Neutrophil (primary cell): ENCODE data around the gene KRT8.

Experiments
- H3K27ac ChIP-seq: fragments of 200-600 bp; sonication (generic); 2 replicates; pipeline ENCODE4 v1.5.1; 2016; ENCODE audit warnings: mild to moderate bottlenecking, moderate library complexity
- H3K27me3 ChIP-seq: fragments of 200-600 bp; sonication (generic); 2 replicates; pipeline ENCODE4 v1.6.0; 2016; ENCODE audit warnings: mild to moderate bottlenecking
- H3K36me3 ChIP-seq: fragments of 200-600 bp; sonication (generic); 2 replicates; pipeline ENCODE4 v1.5.1; 2017
- H3K4me1 ChIP-seq, 2 experiments: fragments of 200-600 bp in 1 of 2; sonication (generic) in 1 of 2; 1 replicate in 1 of 2; 2 replicates in 1 of 2; pipeline versions ENCODE4 v1.5.1 to v1.6.1; 2013 to 2016; ENCODE audit warnings: low read depth in 1 of 2, low read length in 1 of 2, mild to moderate bottlenecking in 1 of 2, moderate library complexity in 1 of 2; ENCODE audit not compliant: control insufficient read depth in 1 of 2, insufficient read depth in 1 of 2
- H3K4me3 ChIP-seq, 2 experiments: fragments of 200-600 bp in 1 of 2; sonication (generic) in 1 of 2; 1 replicate in 1 of 2; 2 replicates in 1 of 2; pipeline ENCODE4 v1.5.1; 2013 to 2016; ENCODE audit warnings: low read depth in 1 of 2, low read length in 1 of 2, mild to moderate bottlenecking in 1 of 2, moderate library complexity in 1 of 2
- H3K9me3 ChIP-seq: fragments of 200-600 bp; sonication (generic); 2 replicates; pipeline ENCODE4 v1.5.1; 2016
- TF ChIP-seq, protein P1 (sequence below): fragments of 200-600 bp; sonication (generic); IDR thresholded peaks from 2 replicates; pipeline ENCODE4 v1.5.1; 2016; ENCODE audit warnings: antibody characterized with exemption

KRT8 gene

DNA sequence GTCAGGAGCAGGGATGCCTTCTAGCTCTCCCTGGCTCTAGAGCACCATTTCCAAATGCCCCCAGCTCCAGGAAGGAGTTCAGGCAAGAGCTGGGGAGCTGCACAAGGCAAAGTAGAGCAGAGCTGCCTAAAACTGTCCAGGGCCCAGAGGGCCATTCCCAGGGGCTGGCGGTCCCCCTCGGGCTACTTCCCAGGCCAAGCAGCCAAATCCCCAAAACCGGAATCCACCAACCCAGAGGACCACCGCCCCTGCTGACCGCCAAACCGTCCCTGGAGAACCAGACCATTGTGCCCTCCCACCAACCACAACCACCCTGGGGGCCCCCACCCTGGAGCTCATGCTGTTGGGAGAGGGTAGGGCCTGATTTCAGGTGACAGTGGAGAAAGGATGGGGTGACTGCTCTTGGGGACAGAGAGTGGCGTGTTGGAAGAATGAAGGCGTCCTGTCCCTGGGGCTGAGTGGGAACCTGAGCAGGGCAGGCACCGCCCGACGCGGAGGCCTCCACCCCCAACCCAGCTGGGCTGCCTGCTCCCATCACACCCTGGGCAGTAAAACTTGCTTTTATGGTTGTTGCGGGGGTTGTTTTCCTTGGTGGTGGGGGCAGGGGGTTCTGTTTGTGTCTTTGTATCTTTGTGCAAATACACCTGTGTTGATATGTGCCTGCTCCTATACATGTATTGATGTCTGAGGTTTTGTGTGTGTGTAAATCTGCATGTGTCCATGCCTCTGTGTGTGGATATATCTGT lies 32.1 kb downstream of the KRT8 start:
- H3K27me3 ChIP-seq: peaks cover 45% of the 10 kb centered on the region
- H3K27ac ChIP-seq: no peak overlapping the region
- H3K4me1 ChIP-seq: peaks cover 0 to 3% of the 10 kb centered on the region in 2 experiments
- H3K36me3 ChIP-seq: no peaks in the 10 kb centered on the region
- TF ChIP-seq, protein P1, sequence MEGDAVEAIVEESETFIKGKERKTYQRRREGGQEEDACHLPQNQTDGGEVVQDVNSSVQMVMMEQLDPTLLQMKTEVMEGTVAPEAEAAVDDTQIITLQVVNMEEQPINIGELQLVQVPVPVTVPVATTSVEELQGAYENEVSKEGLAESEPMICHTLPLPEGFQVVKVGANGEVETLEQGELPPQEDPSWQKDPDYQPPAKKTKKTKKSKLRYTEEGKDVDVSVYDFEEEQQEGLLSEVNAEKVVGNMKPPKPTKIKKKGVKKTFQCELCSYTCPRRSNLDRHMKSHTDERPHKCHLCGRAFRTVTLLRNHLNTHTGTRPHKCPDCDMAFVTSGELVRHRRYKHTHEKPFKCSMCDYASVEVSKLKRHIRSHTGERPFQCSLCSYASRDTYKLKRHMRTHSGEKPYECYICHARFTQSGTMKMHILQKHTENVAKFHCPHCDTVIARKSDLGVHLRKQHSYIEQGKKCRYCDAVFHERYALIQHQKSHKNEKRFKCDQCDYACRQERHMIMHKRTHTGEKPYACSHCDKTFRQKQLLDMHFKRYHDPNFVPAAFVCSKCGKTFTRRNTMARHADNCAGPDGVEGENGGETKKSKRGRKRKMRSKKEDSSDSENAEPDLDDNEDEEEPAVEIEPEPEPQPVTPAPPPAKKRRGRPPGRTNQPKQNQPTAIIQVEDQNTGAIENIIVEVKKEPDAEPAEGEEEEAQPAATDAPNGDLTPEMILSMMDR: no peak
- H3K4me3 ChIP-seq: no peak overlapping the region
- H3K9me3 ChIP-seq: no peaks in the 10 kb centered on the region

DNA sequence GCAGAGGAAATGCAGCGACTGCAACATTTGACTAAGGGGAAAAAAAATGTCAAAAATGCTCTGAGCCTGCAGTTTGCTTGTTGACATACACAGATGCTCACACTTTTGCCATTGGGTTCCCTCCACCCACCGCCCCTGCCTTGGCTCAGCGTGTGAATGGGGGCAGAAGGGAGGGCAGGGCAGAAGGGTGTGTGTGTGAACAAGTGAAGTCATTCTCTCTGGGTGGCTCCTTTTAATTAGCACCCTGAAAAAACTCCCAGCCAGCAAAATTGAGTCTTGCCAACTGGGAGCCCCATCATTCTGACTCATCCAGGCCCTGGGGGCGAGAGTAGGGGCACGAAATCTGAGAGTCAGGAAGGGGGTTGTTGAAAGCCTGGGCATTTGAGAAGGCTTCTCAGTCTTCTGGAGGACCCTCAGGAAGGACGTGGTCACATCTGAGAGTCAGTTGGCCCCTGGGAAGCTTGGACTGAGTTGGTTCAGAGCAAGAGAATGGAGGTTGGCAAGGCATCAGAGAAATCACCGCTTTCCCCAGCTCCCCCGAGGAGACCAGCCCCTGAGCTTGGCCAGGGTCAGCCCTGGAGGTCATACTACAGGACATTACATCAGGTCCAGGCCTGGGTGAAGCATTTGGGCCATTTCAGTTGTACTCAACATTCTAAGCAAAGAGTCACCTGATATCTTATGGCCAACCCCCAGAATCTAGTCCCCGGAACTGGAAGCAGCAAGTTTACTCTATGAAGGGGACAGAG lies 33.4 kb downstream of the KRT8 start:
- no peak overlapping the region for H3K27ac ChIP-seq
- TF ChIP-seq, protein P1: no peak
- H3K27me3 ChIP-seq: peaks cover 45% of the 10 kb centered on the region
- H3K36me3 ChIP-seq: no peaks in the 10 kb centered on the region
- H3K9me3 ChIP-seq: no peaks in the 10 kb centered on the region
- peaks cover 0 to 3% of the 10 kb centered on the region in 2 experiments for H3K4me1 ChIP-seq
- H3K4me3 ChIP-seq: no peak overlapping the region

DNA sequence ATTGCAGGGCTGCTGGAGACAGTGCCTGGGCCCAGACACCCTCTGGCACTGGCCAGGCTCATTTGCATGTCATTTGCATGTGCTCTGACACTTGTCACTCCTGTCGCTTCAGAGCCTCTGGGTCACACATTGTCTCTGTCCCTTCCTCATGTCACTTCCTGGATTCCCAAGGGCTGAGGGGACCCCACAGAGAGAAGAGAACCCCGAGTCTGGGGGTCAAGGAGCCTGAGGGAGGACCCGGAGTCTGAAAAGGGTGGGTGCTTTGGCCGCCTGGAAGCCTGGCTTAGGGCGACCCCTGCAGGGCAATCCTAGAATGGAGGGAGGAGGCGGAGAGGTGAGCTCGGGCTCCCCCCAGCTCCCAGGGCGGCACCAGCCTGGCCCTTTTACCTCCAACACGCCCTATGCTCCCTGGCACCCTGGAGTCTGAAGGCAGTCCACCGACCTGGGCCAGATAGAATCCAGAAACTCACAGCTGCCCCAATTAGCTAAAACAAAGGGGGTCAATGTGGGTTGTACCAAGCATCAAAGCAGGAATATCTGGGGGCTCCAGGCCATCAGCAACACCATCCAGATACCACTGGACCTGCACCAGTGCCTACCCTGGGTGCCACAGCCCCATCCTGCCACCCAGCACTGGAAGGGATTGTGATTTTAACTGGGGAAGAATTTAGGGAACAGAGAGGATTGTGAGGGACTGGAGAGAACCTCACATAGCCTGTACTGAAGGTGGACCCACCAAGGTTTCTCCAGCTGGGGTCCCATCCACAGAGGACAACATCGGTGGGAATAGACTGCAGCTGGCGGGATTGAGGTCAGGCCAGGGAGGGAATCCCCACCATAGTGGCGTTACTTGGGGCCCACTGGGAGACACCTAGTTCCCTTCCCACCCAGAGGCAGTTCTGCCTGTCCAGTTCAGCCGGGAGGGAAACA lies 34.2 kb downstream of the KRT8 start:
- no peaks in the 10 kb centered on the region for H3K36me3 ChIP-seq
- TF ChIP-seq, protein P1: no peak
- H3K4me1 ChIP-seq: peaks cover 0 to 3% of the 10 kb centered on the region in 2 experiments
- H3K27ac ChIP-seq: no peak overlapping the region
- H3K9me3 ChIP-seq: no peaks in the 10 kb centered on the region
- H3K4me3 ChIP-seq: no peak overlapping the region
- peaks cover 45% of the 10 kb centered on the region for H3K27me3 ChIP-seq

DNA sequence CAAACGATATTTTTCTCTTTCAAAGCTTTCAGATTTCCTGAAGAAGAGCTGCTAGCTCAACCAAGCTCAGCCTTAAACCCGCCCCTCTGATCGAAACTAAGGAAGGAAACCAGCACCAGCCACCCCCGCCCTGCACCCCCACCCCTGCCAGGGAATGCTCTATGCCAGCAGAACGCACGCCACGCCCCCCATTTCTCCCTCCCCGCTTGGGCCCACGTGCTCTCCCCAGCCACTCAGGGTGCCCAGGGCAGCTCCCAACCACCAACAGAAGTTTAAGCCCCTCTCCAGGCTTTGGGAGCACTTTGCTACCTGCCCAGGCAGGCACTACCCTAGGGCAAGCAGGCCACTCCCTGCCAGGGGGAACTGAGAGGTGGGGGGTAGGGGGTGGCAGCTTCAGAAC lies 37.2 kb downstream of the KRT8 start:
- H3K4me3 ChIP-seq: no peak overlapping the region

DNA sequence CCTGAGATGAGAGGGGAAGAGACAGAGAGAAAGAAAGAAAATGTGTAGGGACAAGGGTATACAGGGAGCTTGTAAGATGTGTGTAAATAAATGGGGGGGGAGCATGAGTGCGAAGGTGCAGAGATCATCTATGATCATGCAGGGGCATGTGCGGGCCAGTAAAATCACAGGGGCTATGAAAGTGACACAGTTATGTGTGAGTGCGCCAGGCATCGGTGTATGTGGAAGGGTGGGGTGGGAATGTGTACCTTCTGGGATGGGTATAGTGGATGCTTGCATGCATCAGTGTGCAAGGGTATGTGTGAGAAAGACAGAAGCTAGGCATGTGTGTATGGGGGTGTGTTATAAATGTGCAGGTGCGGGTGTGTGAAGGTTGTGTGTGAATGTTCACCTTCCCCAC lies 37.7 kb downstream of the KRT8 start:
- H3K36me3 ChIP-seq: no peaks in the 10 kb centered on the region
- no peaks in the 10 kb centered on the region for H3K9me3 ChIP-seq
- H3K27me3 ChIP-seq: peaks cover 12% of the 10 kb centered on the region
- no peak overlapping the region for H3K27ac ChIP-seq
- H3K4me3 ChIP-seq: no peak overlapping the region
- TF ChIP-seq, protein P1: no peak
- no peaks in the 10 kb centered on the region for H3K4me1 ChIP-seq

More for the DNA sequence above, 37.2 kb downstream of the KRT8 start:
- TF ChIP-seq, protein P1: no peak
- Histone ChIP-seq H3K4me1 (no peaks in the 10 kb centered on the region), H3K27me3 (peaks cover 17% of the 10 kb centered on the region), H3K9me3 (no peaks in the 10 kb centered on the region), H3K36me3 (no peaks in the 10 kb centered on the region), H3K27ac (no peak overlapping the region)
